ENCODE data around the gene ZNF593. TPM values are rescaled to one million over a fixed set of nuclear protein-coding genes. Genes with fewer than 3 reads are reported as not detected.
A peak's percentile ranks its signal among the peaks of the same experiment; 100 is the strongest.

The ZNF593 gene
- total and polyA plus RNA-seq, 10 of the 15 experiments (the other 5 are each of a cell fraction or from before 2014, with no cell fraction given) = 7.7 to 156 (median 51.0) TPM

DNA sequence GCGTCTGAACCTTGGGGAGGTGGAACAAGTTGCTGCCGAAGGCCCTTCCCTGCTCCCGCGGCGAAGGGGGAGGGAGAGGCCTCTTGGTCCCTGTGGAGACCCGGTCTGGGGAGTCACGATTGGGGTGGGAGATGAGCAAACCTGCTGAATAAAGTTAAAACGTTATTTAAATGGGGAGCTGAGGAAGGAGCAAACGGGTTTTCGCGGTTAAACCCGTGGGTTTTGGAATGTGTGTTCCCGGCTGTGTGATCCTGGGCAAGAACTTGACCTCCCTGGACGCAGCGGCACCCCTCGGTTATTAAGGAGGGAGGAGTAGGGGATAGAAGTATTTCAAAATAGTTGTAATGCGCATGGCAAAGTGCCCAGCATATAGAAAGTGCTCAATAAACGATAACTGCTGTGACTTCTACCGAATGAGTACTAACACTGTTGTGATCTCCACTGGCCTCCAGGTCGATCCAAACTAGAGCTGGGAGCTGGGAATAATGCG, 7.4 kb upstream of the ZNF593 start:
- no peaks in the 10 kb centered on the region; the same call in 2 of the 3 replicates for H3K9me3 ChIP-seq (replicated peaks; ENCODE audit: control insufficient read depth, insufficient read depth, low read length)
- in situ Hi-C loops (cut with MboI) (no loop called here), intact Hi-C loops (cut with micrococcal nuclease; ENCODE audit: unreplicated experiment) (loop anchor here (5.0 to 10.0 kb wide), 2 partner anchors 55 to 233 kb away; no protein-coding TSS in a partner anchor)
- no peaks in the 10 kb centered on the region for H4K20me1 ChIP-seq (ENCODE audit: control insufficient read depth, insufficient read depth)
- H3K4me3 ChIP-seq = no peak overlapping the region
- DNase-seq (ENCODE audit: low read depth, low spot score) = no peak
- no TSS peak for BruUV-seq (replicated peaks)
- WGBS (ENCODE audit: insufficient coverage, insufficient replicate concordance, low lambda C conversion rate, missing lambda C conversion rate) = 38% methylated on average over 21 of the region's 21 CpGs
- POLR2A ChIA-PET = no interaction called here
- H3K4me1 ChIP-seq (ENCODE audit: control insufficient read depth, insufficient read depth, low read length) = peaks cover 4% of the 10 kb centered on the region
- no peaks in the 10 kb centered on the region for H3K79me2 ChIP-seq (ENCODE audit: control insufficient read depth, insufficient read depth, low read length)
- H3K4me2 ChIP-seq (ENCODE audit: control insufficient read depth, insufficient read depth) = peak overlapping the region; percentile 64; the same call in 1 of the 2 replicates
- no peak for FAIRE-seq
- CTCF ChIA-PET = interaction anchor here (1.0 kb wide), 1 partner anchor 17 kb away, joined by 3 read pairs; no protein-coding TSS in a partner anchor
- H3K27me3 ChIP-seq (replicated peaks in 1 of 2; ENCODE audit: control insufficient read depth in 2 of 2, insufficient read depth in 2 of 2, low read length in 1 of 2) = peaks cover 3 to 22% of the 10 kb centered on the region in 2 experiments
- SMC1A ChIA-PET (ENCODE audit: uncharacterized antibody, unreplicated experiment) = no interaction called here
- no peaks in the 10 kb centered on the region for H3K36me3 ChIP-seq (ENCODE audit: control insufficient read depth in 2 of 2, insufficient read depth in 2 of 2, low read length in 1 of 2)
- RAD21 ChIA-PET (ENCODE audit: unreplicated experiment) = no interaction called here
- TF ChIP-seq, protein P1, sequence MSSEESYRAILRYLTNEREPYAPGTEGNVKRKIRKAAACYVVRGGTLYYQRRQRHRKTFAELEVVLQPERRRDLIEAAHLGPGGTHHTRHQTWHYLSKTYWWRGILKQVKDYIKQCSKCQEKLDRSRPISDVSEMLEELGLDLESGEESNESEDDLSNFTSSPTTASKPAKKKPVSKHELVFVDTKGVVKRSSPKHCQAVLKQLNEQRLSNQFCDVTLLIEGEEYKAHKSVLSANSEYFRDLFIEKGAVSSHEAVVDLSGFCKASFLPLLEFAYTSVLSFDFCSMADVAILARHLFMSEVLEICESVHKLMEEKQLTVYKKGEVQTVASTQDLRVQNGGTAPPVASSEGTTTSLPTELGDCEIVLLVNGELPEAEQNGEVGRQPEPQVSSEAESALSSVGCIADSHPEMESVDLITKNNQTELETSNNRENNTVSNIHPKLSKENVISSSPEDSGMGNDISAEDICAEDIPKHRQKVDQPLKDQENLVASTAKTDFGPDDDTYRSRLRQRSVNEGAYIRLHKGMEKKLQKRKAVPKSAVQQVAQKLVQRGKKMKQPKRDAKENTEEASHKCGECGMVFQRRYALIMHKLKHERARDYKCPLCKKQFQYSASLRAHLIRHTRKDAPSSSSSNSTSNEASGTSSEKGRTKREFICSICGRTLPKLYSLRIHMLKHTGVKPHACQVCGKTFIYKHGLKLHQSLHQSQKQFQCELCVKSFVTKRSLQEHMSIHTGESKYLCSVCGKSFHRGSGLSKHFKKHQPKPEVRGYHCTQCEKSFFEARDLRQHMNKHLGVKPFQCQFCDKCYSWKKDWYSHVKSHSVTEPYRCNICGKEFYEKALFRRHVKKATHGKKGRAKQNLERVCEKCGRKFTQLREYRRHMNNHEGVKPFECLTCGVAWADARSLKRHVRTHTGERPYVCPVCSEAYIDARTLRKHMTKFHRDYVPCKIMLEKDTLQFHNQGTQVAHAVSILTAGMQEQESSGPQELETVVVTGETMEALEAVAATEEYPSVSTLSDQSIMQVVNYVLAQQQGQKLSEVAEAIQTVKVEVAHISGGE (CRISPR knock-in tag; IDR thresholded peaks at IDR 0.05) = no peak
- TF ChIP-seq SP1 (IDR thresholded peaks at IDR 0.05; ENCODE audit: low read depth, low read length) (no peak), SIX5 (IDR thresholded peaks at IDR 0.05; ENCODE audit: low read depth, low read length, severe bottlenecking) (no peak), CBX3 (IDR thresholded peaks at IDR 0.05; ENCODE audit: borderline replicate concordance, low read depth) (no peak), POU2F2 (IDR thresholded peaks at IDR 0.05; ENCODE audit: borderline replicate concordance, low read depth, low read length) (no peak), NFXL1 (IDR thresholded peaks at IDR 0.05; ENCODE audit: borderline replicate concordance) (no peak), CEBPB (IDR thresholded peaks at IDR 0.05; ENCODE audit: borderline replicate concordance in 1 of 2, low read depth in 2 of 2, low read length in 2 of 2) (no peak), WRNIP1 (IDR thresholded peaks at IDR 0.05; ENCODE audit: borderline replicate concordance, low read depth, low read length) (no peak), RFX5 (IDR thresholded peaks at IDR 0.05; ENCODE audit: low read depth, low read length) (no peak), MTA3 (IDR thresholded peaks at IDR 0.05; ENCODE audit: borderline replicate concordance, low read length) (no peak), ATF7 (IDR thresholded peaks at IDR 0.05; ENCODE audit: low read depth) (no peak)
- TF ChIP-seq, protein P2, sequence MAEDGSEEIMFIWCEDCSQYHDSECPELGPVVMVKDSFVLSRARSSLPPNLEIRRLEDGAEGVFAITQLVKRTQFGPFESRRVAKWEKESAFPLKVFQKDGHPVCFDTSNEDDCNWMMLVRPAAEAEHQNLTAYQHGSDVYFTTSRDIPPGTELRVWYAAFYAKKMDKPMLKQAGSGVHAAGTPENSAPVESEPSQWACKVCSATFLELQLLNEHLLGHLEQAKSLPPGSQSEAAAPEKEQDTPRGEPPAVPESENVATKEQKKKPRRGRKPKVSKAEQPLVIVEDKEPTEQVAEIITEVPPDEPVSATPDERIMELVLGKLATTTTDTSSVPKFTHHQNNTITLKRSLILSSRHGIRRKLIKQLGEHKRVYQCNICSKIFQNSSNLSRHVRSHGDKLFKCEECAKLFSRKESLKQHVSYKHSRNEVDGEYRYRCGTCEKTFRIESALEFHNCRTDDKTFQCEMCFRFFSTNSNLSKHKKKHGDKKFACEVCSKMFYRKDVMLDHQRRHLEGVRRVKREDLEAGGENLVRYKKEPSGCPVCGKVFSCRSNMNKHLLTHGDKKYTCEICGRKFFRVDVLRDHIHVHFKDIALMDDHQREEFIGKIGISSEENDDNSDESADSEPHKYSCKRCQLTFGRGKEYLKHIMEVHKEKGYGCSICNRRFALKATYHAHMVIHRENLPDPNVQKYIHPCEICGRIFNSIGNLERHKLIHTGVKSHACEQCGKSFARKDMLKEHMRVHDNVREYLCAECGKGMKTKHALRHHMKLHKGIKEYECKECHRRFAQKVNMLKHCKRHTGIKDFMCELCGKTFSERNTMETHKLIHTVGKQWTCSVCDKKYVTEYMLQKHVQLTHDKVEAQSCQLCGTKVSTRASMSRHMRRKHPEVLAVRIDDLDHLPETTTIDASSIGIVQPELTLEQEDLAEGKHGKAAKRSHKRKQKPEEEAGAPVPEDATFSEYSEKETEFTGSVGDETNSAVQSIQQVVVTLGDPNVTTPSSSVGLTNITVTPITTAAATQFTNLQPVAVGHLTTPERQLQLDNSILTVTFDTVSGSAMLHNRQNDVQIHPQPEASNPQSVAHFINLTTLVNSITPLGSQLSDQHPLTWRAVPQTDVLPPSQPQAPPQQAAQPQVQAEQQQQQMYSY (CRISPR knock-in tag; IDR thresholded peaks at IDR 0.05) = no peak
- no peak overlapping the region for H3K27ac ChIP-seq (ENCODE audit: control insufficient read depth, insufficient read depth)
- no peak overlapping the region for H3K9ac ChIP-seq (ENCODE audit: control insufficient read depth, insufficient read depth, low read length)
- H2AFZ ChIP-seq (ENCODE audit: control insufficient read depth, low read depth, low read length) = no peak overlapping the region
- ATAC-seq = no peak
